T-helper 1 cell (primary cell): ENCODE measurements around the gene STMP1.

Source experiments
- DNase-seq, 5 donors: peaks; one replicate each; pipeline ENCODE4 v3.0.0-alpha.2; 2012 to 2020

Gene STMP1

DNA sequence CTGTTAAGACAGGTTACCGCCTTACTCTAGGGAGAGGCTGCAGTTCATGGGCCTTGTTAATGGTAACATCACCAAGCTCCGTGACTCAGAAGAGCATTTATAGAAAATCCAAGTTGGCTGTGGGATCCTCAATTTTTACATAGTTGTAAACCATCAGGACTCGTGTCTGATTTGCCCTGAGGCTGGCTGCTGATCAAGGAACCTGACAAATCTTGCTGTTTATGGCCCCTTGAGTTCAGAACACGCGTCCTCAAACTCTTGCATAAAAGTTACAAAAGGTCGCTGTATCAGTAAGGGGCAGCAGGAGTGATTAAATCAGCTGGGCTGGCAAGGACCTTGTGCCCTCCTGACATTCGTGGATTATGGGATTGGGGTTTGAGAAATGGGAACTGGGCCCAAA lies 61.1 kb downstream of the STMP1 start:
- DNase-seq = no peak
